ENCODE results near the gene LUC7L.

GRCh38 chr16:259814-260253 lies 30.6 kb upstream of the LUC7L start:
- TF ChIP-seq CTCF (IDR thresholded peaks at IDR 0.05; ENCODE audit: borderline replicate concordance, extremely low read depth, low read length, poor library complexity, severe bottlenecking), result no peak
- TF ChIP-seq EZH2 (IDR thresholded peaks at IDR 0.05; ENCODE audit: borderline replicate concordance, low read depth, low read length, severe bottlenecking), result no peak

Data from DND-41 (cell line).